Measurements from ENCODE around the gene TAF10.
A peak's percentile ranks its signal among the peaks of the same experiment; 100 is the strongest.

Gene TAF10

GRCh38 chr11:6608726-6609501, 3.1 kb downstream of the TAF10 start:
- no peak for DNase-seq (ENCODE audit: low read depth in 3 of 3)

DNA sequence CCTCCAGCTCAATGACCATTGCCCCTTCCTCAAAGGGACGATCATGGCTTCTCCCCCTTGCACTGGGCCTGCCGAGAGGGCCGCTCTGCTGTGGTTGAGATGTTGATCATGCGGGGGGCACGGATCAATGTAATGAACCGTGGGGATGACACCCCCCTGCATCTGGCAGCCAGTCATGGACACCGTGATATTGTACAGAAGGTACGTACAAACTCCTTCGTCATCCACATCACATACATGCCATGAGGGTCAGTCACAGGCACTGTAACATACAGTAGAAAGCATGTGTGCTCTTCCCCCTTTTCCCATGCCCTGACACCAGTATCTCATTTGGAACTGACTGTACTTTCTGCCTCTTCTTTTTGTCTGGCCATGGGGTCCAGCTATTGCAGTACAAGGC, 4.0 kb downstream of the TAF10 start:
- DNase-seq (ENCODE audit: low read depth in 3 of 3) = no peak

DNA sequence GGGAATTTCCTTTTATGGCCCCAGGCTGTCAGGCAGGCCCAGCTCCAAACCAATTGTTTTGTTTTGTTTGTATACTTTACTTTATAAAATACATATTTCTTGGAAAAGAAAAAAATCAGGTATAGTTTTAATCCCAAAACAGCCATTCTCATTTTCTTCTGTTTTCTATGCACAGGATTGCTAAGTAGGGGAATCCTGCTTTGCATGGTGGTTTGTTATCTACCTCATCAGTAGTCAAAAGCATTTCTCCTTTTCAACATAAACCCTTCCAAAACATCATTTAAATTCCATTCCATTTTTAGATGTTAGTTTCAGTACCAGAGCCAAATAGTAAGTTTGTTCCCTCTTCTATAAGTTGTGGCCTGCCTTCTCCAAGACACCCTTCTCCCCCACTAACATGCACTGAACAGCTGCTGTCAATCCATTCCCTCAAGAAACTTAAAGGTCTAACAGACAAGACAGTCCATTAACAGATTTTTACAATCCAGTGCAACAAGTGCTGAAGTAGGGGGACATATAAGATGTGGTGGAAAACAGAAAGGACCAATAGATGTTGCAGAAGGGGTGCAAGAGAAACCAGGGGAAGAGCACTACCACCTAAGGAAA, 4.7 kb downstream of the TAF10 start:
- no peak for DNase-seq (ENCODE audit: low read depth in 3 of 3)

- DNase-seq (ENCODE audit: low read depth in 3 of 3) = peak in 1 of 3 experiments; percentile 61
Measured at GRCh38 chr11:6606471-6607189, 5.4 kb downstream of the TAF10 start.

- DNase-seq (ENCODE audit: low read depth in 3 of 3) = no peak
Measured at GRCh38 chr11:6604790-6605189, 7.2 kb downstream of the TAF10 start.

- peak in 1 of 3 experiments; percentile 21 for DNase-seq (ENCODE audit: low read depth in 3 of 3)
Measured at GRCh38 chr11:6604081-6604626, 7.9 kb downstream of the TAF10 start.

GRCh38 chr11:6603287-6604080, 8.5 kb downstream of the TAF10 start, which contains the start of the genes ILK and RRP8:
Gene ILK, plus strand, starts transcription at chr11:6603774. Its CDS starts 498 bp downstream, at chr11:6604272.
Gene RRP8, minus strand, starts transcription at chr11:6603616. Its CDS starts 114 bp downstream, at chr11:6603502.
- DNase-seq (ENCODE audit: low read depth in 3 of 3) = peak; percentile 71 to 88 (median 78)

- no peak for DNase-seq (ENCODE audit: low read depth in 3 of 3)
Measured at GRCh38 chr11:6602096-6602940, 9.7 kb downstream of the TAF10 start.

DNA sequence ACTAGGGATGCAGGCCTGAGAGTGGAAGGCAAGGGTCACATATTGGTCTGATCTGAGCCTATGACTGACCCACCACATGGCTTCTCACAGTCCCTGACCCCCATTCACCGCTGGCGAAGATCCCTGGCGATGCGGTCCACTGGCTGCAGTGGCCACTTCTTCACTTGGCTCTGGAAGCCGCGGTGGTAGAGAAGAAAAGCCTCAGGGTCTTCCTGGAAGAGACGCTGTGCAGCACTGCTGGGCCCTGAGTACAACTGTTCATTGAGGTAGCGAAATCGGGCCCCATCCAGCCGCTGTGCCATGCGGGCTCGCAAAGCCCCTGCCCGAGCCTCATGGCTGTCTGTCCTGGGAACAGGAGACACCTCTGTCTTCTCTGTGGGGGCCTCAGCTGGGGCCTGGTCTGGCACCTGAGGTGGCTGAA, 11.0 kb downstream of the TAF10 start:
- DNase-seq (ENCODE audit: low read depth in 3 of 3) = no peak

GRCh38 chr11:6599881-6600390, 12.1 kb downstream of the TAF10 start:
- no peak for DNase-seq (ENCODE audit: low read depth in 3 of 3)

DNA sequence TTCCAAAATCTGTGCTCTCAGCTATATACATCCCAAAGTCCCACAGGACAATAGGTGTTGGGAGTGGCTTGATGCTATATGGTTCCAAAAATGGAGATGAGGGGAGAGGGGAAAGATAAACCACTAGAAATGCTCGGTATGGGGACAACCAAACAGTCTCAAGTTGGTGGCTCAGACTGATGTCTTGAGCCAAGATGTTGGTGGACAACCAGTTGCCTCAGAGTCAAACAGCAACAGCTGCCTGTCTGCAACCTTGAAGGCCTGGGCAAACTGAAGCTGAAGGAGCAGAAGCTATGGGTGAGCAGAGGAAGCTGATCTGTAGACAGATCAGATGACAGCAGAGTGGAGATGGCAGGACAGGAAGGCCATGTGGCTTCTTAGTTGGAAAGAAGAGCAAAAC, 12.6 kb downstream of the TAF10 start:
- no peak for DNase-seq (ENCODE audit: low read depth in 3 of 3)

- no peak for DNase-seq (ENCODE audit: low read depth in 3 of 3)
Measured at GRCh38 chr11:6598555-6598954, 13.5 kb downstream of the TAF10 start.

- DNase-seq (ENCODE audit: low read depth in 3 of 3) = no peak
Measured at GRCh38 chr11:6596239-6596877, 15.7 kb downstream of the TAF10 start.

DNA sequence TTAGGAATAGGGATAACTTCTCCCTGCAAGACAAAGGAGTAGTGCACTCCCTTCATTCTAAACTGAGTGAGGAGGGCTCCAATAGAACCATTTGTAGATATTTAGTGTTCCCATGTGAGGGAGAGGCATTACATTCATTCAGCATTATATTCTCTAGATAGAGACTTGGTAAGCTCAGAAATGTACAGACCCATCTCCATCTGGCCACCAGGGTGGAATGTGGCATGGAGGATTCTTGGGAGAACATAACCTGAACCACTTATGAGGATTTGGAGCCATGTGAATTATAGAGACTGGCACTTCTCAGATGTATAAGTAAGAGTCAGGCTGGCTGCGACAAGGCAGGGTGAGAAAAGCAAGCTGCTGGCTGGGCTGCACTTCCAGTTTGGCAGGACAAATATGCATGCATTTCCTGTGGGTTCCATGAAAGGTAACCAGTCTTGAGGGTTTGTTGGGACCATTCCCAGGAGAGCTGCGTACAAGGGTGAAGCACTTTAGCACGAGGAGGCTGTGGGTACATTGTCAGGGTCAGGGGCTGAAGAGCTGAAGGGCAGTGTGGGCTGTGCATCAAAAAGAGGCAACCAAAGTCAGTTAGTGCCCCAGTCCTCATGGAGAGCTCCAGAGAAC, 17.8 kb downstream of the TAF10 start:
- no peak for DNase-seq (ENCODE audit: low read depth in 3 of 3)

DNA sequence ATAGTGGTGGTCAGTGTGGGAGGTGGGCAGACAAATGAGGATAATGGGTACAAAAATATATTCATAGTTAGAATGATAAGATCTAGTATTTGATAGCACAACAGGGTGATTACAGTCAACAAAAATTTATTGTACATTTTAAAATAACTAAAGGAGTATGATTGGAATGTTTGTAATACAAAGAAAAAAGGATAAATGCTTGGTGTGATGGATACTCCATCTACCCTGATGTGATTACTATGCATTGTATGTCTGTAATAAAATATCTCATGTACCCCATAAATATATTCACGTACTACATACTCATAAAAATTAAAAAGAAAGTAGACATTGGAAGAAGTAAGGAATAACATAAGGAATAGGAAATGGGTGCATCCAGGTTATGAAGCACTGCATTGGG, 24.0 kb downstream of the TAF10 start:
- DNase-seq (ENCODE audit: low read depth in 3 of 3) = no peak

DNA sequence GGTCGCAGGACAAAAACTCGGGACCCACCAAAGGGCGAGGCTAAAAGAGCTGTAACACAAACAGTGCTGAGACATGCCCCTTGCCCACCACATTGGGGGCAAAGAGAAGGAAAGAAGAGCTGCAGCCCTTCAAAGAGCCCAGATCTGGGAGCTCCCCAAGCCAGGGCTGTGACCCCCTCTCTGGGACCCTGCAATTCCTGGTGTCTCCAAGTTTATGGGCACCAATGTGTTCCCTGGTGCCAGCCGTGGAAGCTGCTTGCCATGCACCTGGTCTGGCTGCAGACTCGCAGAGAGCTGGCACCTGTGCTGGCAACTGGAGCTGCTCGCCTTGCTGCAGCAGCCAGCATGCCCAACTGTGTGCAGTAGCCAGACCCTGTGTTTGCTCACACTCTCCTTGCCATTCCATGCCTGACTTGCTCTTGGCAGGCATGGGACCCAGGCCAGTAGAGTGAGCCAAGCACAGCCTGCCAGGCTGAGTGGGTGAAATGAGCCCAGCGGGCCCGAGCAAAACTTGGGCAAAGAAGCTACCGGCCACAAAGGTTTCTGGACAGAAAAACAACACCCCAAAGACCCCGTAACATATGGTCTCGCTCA, 24.6 kb downstream of the TAF10 start:
- no peak for DNase-seq (ENCODE audit: low read depth in 3 of 3)

DNA sequence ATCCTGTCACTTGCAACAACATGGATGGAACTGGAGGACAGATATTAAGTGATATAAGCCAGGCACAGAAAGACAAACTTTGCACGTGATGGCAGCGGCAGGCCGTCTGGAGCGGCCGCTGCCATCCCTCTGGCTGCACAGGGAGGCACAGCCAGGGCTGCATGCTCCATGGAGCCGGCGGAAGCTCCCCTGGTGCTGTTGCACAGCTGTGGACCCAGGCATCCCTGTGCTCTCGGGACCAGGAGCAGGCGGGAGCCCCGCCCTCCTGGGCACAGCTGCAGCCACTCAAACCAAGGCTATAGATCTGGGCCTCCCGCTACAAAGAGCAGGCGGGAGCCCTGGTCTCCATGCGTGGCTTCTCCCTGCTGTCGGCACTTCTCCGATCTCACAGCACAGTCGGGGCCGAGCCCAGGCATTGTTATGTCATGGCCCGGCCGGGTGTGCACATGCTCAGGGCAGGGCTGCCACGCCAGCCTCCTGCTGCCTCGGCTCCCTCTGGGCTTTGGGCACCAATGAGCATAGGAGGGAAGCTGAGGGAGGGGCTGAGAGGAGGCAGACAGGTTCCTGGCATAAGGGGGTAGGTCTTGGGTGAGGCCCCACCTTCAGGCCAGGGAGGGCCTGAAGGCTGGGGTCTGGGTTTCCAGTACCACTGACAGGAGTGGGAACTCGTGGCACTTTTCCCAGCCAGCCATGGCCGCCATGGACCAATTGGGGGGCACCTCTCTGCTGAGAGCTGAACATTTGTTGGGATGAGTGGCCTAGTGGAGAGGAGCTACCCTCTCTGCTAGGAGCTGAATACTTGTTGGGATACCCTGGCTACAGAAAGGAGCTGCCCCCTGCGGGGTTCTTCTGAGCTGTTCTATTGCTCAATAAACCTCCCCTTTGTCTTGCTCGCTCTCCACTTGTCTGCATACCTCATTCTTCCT, 25.3 kb downstream of the TAF10 start:
- no peak for DNase-seq (ENCODE audit: low read depth in 3 of 3)

DNA sequence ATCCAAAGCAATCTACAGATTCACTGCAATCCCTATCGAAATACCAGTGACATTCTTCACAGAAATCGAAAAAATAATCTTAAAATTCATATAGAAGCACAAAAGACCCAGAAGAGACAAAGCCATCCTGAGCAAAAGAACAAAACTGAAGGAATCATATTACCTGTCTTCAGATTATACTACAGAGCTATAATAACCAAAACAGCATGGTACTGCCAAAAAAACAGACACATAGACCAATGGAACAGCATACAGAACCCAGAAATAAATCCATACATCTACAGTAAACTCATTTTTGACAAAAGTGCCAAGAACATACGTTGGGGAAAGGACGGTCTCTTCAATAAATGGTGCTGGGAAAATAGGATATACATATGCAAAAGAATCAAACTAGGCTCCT, 27.5 kb downstream of the TAF10 start:
- no peak for DNase-seq (ENCODE audit: low read depth in 3 of 3)
